IMR-90 (cell line): ENCODE results near the gene HPSE2. TPM values are rescaled to one million over a fixed set of nuclear protein-coding genes. Genes with fewer than 3 reads are reported as not detected.

Source experiments
- ATAC-seq: fragments of 200-7000 bp; cut with Tn5 transposase; 2 replicates; pipeline ENCODE4 v1.9.1; 2020; ENCODE audit warnings: low read depth, mild to moderate bottlenecking, moderate library complexity
- BruUV-seq: library from RNA; stranded (reverse); fragments of 400-500 nt; replicated peaks from 2 replicates; lab custom pipeline; 2021; lab: Mats Ljungman, UMichigan
- CTCF ChIA-PET: fragments of 300-600 bp; formaldehyde crosslinking; extraction: SDS; loops from one replicate; lab custom pipeline; 2021; ENCODE audit warnings: antibody characterized with exemption; lab: Yijun Ruan, JAX
- POLR2A ChIA-PET: fragments of 300-600 bp; sonication (Branson Sonifier 250); formaldehyde crosslinking; loops from one replicate; lab custom pipeline; 2022; ENCODE audit warnings: antibody characterized with exemption; ENCODE audit not compliant: unreplicated experiment; lab: Charles Lee
- DNase-seq: peaks from one replicate; pipeline ENCODE4 v3.0.0; 2013
- H2AFZ ChIP-seq: replicated peaks from 2 replicates; pipeline ENCODE3; 2013; ENCODE audit warnings: low read length, mild to moderate bottlenecking; ENCODE audit not compliant: poor library complexity
- H2AK5ac ChIP-seq: 2 replicates; pipeline ENCODE4 v1.6.1; 2013; ENCODE audit warnings: low read depth, low read length, inconsistent platforms
- H2AK9ac ChIP-seq: replicated peaks from 2 replicates; pipeline ENCODE3; 2013; ENCODE audit warnings: mild to moderate bottlenecking, low read depth, low read length, moderate library complexity; ENCODE audit not compliant: poor library complexity
- H2BK120ac ChIP-seq: 2 replicates; pipeline ENCODE4 v1.6.1; 2013; ENCODE audit warnings: low read depth, low read length, inconsistent platforms
- H2BK15ac ChIP-seq: 3 replicates; pipeline ENCODE4 v1.6.1; 2013; ENCODE audit warnings: low read depth, low read length, inconsistent platforms
- H2BK20ac ChIP-seq: 2 replicates; pipeline ENCODE4 v1.6.1; 2013; ENCODE audit warnings: low read depth, mild to moderate bottlenecking, inconsistent platforms, low read length, moderate library complexity
- H2BK5ac ChIP-seq: 2 replicates; pipeline ENCODE4 v1.6.1; 2013; ENCODE audit warnings: mild to moderate bottlenecking, low read depth, low read length, inconsistent platforms; ENCODE audit not compliant: poor library complexity, severe bottlenecking
- H3K14ac ChIP-seq: replicated peaks from 2 replicates; pipeline ENCODE4 v1.6.1; 2013; ENCODE audit warnings: low read depth, low read length, inconsistent platforms
- H3K18ac ChIP-seq: 2 replicates; pipeline ENCODE4 v1.6.1; 2013; ENCODE audit warnings: low read depth, low read length, control low read depth
- H3K23ac ChIP-seq: 2 replicates; pipeline ENCODE4 v1.6.1; 2013; ENCODE audit warnings: low read depth, low read length, inconsistent platforms
- H3K27ac ChIP-seq: 2 replicates; pipeline ENCODE4 v1.5.1; 2013; ENCODE audit warnings: mild to moderate bottlenecking, control low read depth, low read length; ENCODE audit not compliant: insufficient read depth
- H3K27me3 ChIP-seq: 2 replicates; pipeline ENCODE4 v1.6.1; 2013; ENCODE audit warnings: low read length; ENCODE audit not compliant: control insufficient read depth, insufficient read depth
- H3K36me3 ChIP-seq: 2 replicates; pipeline ENCODE4 v1.6.1; 2013; ENCODE audit warnings: low read length, mixed read lengths; ENCODE audit not compliant: control insufficient read depth, insufficient read depth
- H3K4ac ChIP-seq: 2 replicates; pipeline ENCODE4 v1.6.1; 2013; ENCODE audit warnings: low read depth, low read length, inconsistent platforms
- H3K4me1 ChIP-seq: 2 replicates; pipeline ENCODE4 v1.6.1; 2013; ENCODE audit warnings: low read length, mixed read lengths; ENCODE audit not compliant: control insufficient read depth, insufficient read depth
- H3K4me2 ChIP-seq: 2 replicates; pipeline ENCODE4 v1.6.1; 2013; ENCODE audit warnings: low read depth, mild to moderate bottlenecking, control low read depth, low read length, moderate library complexity
- H3K4me3 ChIP-seq: 2 replicates; pipeline ENCODE4 v1.5.1; 2013; ENCODE audit warnings: low read depth, mild to moderate bottlenecking, control low read depth, low read length, moderate library complexity; ENCODE audit not compliant: insufficient read depth
- H3K56ac ChIP-seq: 2 replicates; pipeline ENCODE4 v1.6.1; 2013; ENCODE audit warnings: low read length, inconsistent platforms; ENCODE audit not compliant: insufficient read depth; ENCODE audit errors: extremely low read depth
- H3K79me1 ChIP-seq, 2 experiments: 2 replicates each; pipeline ENCODE4 v1.6.1; 2013; ENCODE audit warnings: low read length in 2 of 2, inconsistent platforms in 1 of 2, low read depth in 1 of 2
- H3K9ac ChIP-seq: 2 replicates; pipeline ENCODE4 v1.6.1; 2013; ENCODE audit warnings: low read depth, low read length, control low read depth
- H3K9me1 ChIP-seq: 2 replicates; pipeline ENCODE4 v1.6.1; 2013; ENCODE audit warnings: low read length, inconsistent platforms; ENCODE audit not compliant: insufficient read depth
- H3K9me3 ChIP-seq: 2 replicates; pipeline ENCODE4 v1.6.1; 2013; ENCODE audit warnings: low read length; ENCODE audit not compliant: control insufficient read depth, insufficient read depth
- H4K20me1 ChIP-seq: 2 replicates; pipeline ENCODE4 v1.6.1; 2013; ENCODE audit warnings: low read length, inconsistent platforms; ENCODE audit not compliant: insufficient read depth
- H4K5ac ChIP-seq: 2 replicates; pipeline ENCODE4 v1.6.1; 2013; ENCODE audit warnings: mild to moderate bottlenecking, low read depth, low read length, control low read depth
- H4K8ac ChIP-seq, 2 experiments: 2 replicates each; pipeline ENCODE4 v1.6.1; 2013; ENCODE audit warnings: low read depth in 2 of 2, low read length in 2 of 2, control low read depth in 1 of 2, inconsistent platforms in 1 of 2
- H4K91ac ChIP-seq: 2 replicates; pipeline ENCODE4 v1.6.1; 2013; ENCODE audit warnings: low read depth, low read length, inconsistent platforms; ENCODE audit not compliant: insufficient read depth
- BHLHE40 ChIP-seq: fragments of 150-350 bp; IDR thresholded peaks from 2 replicates; pipeline ENCODE4 v1.6.1; 2016; ENCODE audit warnings: mild to moderate bottlenecking, low read depth, low read length
- CEBPB ChIP-seq: IDR thresholded peaks from 2 replicates; pipeline ENCODE4 v1.6.1; 2012; ENCODE audit warnings: low read depth, low read length, improper control_type of control experiment
- CHD1 ChIP-seq: IDR thresholded peaks from 2 replicates; pipeline ENCODE4 v1.6.1; 2012; ENCODE audit warnings: low read depth, low read length, improper control_type of control experiment
- CTCF ChIP-seq: conservative IDR thresholded peaks from 2 replicates; pipeline ENCODE4 v1.5.1; 2012; ENCODE audit warnings: mild to moderate bottlenecking, low read depth, low read length, improper control_type of control experiment
- FOS ChIP-seq: fragments of 150-350 bp; IDR thresholded peaks from 2 replicates; pipeline ENCODE4 v1.6.1; 2016; ENCODE audit warnings: low read depth, low read length
- MAFK ChIP-seq: IDR thresholded peaks from 2 replicates; pipeline ENCODE4 v1.6.1; 2012; ENCODE audit warnings: low read depth, low read length, improper control_type of control experiment
- MAZ ChIP-seq: IDR thresholded peaks from 2 replicates; pipeline ENCODE4 v1.6.1; 2012; ENCODE audit warnings: low read depth, mild to moderate bottlenecking, low read length, improper control_type of control experiment, moderate library complexity, borderline replicate concordance
- MXI1 ChIP-seq: IDR thresholded peaks from 2 replicates; pipeline ENCODE4 v1.6.1; 2012; ENCODE audit warnings: low read depth, mild to moderate bottlenecking, low read length, moderate library complexity, borderline replicate concordance
- NFE2L2 ChIP-seq: fragments of 150-350 bp; IDR thresholded peaks from 2 replicates; pipeline ENCODE4 v1.6.1; 2016; ENCODE audit warnings: low read depth, mild to moderate bottlenecking, low read length
- POLR2A ChIP-seq: IDR thresholded peaks from 2 replicates; pipeline ENCODE4 v1.6.1; 2012; ENCODE audit warnings: mild to moderate bottlenecking, low read depth, low read length
- RAD21 ChIP-seq: IDR thresholded peaks from 2 replicates; pipeline ENCODE4 v1.6.1; 2012; ENCODE audit warnings: low read length, improper control_type of control experiment
- RCOR1 ChIP-seq: IDR thresholded peaks from 2 replicates; pipeline ENCODE4 v1.6.1; 2012; ENCODE audit warnings: mild to moderate bottlenecking, low read length, improper control_type of control experiment; ENCODE audit not compliant: insufficient replicate concordance
- RFX5 ChIP-seq: IDR thresholded peaks from 2 replicates; pipeline ENCODE4 v1.8.0; 2012; ENCODE audit warnings: low read depth, mild to moderate bottlenecking, low read length, moderate library complexity
- WGBS, 2 experiments: methylation state at CpG; one replicate each; pipeline versions ENCODE4 v1.1.5 to v1.1.7; 2013; ENCODE audit warnings: missing lambda C conversion rate in 2 of 2; ENCODE audit not compliant: insufficient read length in 1 of 2; ENCODE audit errors: extremely low coverage in 2 of 2; 5-methylcytosine and 5-hydroxymethylcytosine counted together
- dilution Hi-C: fragments of 300-500 bp; cut with HindIII; formaldehyde crosslinking; loops from one replicate; pipeline ENCODE4 v1.14.3; 2018; ENCODE audit warnings: low sequenced_read_pairs; ENCODE audit not compliant: unreplicated experiment
- in situ Hi-C: fragments of 300-500 bp; cut with MboI; formaldehyde crosslinking; loops from 3 replicates; pipeline ENCODE4 v1.14.3; 2019; ENCODE audit warnings: low sequenced_read_pairs, inconsistent platforms, mixed read lengths
- intact Hi-C: fragments of 100-400 bp; cut with micrococcal nuclease; formaldehyde crosslinking; loops from 2 replicates; pipeline ENCODE4 v1.10.0; 2022
- polyA plus RNA-seq, 3 experiments: library from polyadenylated mRNA; depleted of rRNA; stranded (reverse); fragments of >200 nt; gene quantifications; 2 replicates each; pipeline ENCODE4 v1.2.3, GENCODE V29; 2012; ENCODE audit warnings: low replicate concordance in 1 of 3
- total RNA-seq: library from RNA; depleted of rRNA; stranded (reverse); fragments of >200 nt; gene quantifications from 2 replicates; pipeline ENCODE4 v1.2.3, GENCODE V29; 2012
- TF ChIP-seq, protein P1 (sequence below): fragments of 150-350 bp; IDR thresholded peaks from 2 replicates; pipeline ENCODE4 v1.6.1; 2016; ENCODE audit warnings: low read depth, mild to moderate bottlenecking, low read length, moderate library complexity, borderline replicate concordance
- TF ChIP-seq, protein P2 (sequence below): fragments of 150-350 bp; IDR thresholded peaks from 2 replicates; pipeline ENCODE4 v1.6.1; 2017; ENCODE audit warnings: mild to moderate bottlenecking, antibody characterized with exemption, low read length, low read depth

The HPSE2 gene
- total and polyA plus RNA-seq, 2 of the 4 experiments (the other 2 are of a cell fraction) = not detected

DNA sequence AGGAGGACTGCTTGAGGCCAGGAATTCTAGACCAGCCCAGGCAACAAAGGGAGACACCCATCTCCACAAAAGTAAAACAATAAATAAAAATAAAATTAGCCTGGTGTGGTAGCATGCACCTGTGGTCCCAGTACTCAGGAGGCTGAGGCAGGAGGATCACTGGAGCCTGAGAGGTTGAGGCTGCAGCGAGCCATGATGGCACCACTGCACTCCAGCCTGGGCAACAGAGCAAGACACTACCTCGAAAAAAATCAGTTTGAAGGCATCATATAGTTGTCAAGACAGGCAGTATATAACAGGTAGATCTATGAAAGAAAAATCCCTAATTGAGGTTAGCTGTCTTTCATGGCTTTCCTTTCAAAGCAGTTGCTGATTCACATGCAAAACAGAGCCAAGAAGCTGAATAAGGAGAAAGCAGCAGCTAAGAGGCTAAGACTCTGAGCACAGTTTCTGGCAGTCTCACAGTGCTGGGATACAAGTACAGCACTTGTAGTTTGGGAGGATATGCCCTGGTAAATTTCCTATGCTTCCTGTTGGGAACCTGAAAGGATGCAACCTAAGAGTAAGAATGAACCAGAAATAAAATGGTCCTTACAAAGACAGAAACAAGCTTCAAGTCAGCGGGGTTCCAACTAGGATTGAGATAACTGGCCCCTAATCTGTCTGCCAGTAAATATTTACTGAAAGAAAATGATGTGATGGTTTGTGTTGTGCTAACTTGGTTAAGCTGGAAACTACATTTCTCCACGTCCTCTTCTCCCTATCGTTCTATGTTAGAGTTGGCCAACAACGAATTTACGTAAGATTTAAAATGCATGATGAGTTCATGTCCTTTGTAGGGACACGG is 420.4 kb downstream of the HPSE2 start:
- no peak overlapping the region for H3K14ac ChIP-seq
- H3K36me3 ChIP-seq = no peaks in the 10 kb centered on the region
- H3K23ac ChIP-seq = no peak overlapping the region
- H3K9ac ChIP-seq = no peak overlapping the region
- 17% methylated on average over 1 of the region's 8 CpGs; no CpG with 5 or more reads in 1 of the 2 experiments for WGBS, 2 experiments
- no peak overlapping the region for H3K4ac ChIP-seq
- H3K4me1 ChIP-seq = no peaks in the 10 kb centered on the region
- intact Hi-C loops = no loop called here
- ATAC-seq (no peak), DNase-seq (no peak)
- no peak overlapping the region for H2AK9ac ChIP-seq
- H3K56ac ChIP-seq = no peak overlapping the region
- in situ Hi-C loops = no loop called here
- no peak overlapping the region for H3K4me2 ChIP-seq
- POLR2A ChIA-PET = no interaction called here
- no peaks in the 10 kb centered on the region for H3K9me1 ChIP-seq
- no peaks in the 10 kb centered on the region for H3K9me3 ChIP-seq
- H4K5ac ChIP-seq = no peak overlapping the region
- H4K91ac ChIP-seq = no peak overlapping the region
- TF ChIP-seq MXI1 (no peak), CEBPB (no peak), FOS (no peak), POLR2A (no peak), BHLHE40 (no peak), RCOR1 (no peak), MAFK (no peak), CHD1 (no peak), MAZ (no peak), CTCF (no peak), RFX5 (no peak), NFE2L2 (no peak), RAD21 (no peak)
- TF ChIP-seq, protein P1, sequence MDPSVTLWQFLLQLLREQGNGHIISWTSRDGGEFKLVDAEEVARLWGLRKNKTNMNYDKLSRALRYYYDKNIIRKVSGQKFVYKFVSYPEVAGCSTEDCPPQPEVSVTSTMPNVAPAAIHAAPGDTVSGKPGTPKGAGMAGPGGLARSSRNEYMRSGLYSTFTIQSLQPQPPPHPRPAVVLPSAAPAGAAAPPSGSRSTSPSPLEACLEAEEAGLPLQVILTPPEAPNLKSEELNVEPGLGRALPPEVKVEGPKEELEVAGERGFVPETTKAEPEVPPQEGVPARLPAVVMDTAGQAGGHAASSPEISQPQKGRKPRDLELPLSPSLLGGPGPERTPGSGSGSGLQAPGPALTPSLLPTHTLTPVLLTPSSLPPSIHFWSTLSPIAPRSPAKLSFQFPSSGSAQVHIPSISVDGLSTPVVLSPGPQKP = no peak
- TF ChIP-seq, protein P2, sequence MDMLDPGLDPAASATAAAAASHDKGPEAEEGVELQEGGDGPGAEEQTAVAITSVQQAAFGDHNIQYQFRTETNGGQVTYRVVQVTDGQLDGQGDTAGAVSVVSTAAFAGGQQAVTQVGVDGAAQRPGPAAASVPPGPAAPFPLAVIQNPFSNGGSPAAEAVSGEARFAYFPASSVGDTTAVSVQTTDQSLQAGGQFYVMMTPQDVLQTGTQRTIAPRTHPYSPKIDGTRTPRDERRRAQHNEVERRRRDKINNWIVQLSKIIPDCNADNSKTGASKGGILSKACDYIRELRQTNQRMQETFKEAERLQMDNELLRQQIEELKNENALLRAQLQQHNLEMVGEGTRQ = no peak
- H4K20me1 ChIP-seq = no peaks in the 10 kb centered on the region
- H3K4me3 ChIP-seq = no peak overlapping the region
- no peak overlapping the region for H3K18ac ChIP-seq
- H2BK5ac ChIP-seq = no peak overlapping the region
- CTCF ChIA-PET = no interaction called here
- no peak overlapping the region for H2BK120ac ChIP-seq
- dilution Hi-C loops = no loop called here
- no peak overlapping the region for H2AK5ac ChIP-seq
- H2BK20ac ChIP-seq = no peak overlapping the region
- no peaks in the 10 kb centered on the region for H3K27me3 ChIP-seq
- H3K27ac ChIP-seq = no peak overlapping the region
- no peak overlapping the region for H2AFZ ChIP-seq
- BruUV-seq = no TSS peak
- H3K79me1 ChIP-seq = no peaks in the 10 kb centered on the region
- no peak overlapping the region for H4K8ac ChIP-seq
- H2BK15ac ChIP-seq = no peak overlapping the region
